ENCODE results near the gene KLK1.

The KLK1 gene

GRCh38 chr19:50835785-50836542 lies 12.4 kb upstream of the KLK1 start:
- peak; percentile 21 for DNase-seq (ENCODE audit: low spot score)

GRCh38 chr19:50835103-50835784 lies 11.7 kb upstream of the KLK1 start:
- DNase-seq (ENCODE audit: low spot score) = no peak

- DNase-seq (ENCODE audit: low spot score) = no peak
Observed at GRCh38 chr19:50833802-50834167, 10.2 kb upstream of the KLK1 start.

- DNase-seq (ENCODE audit: low spot score) = no peak
Observed at GRCh38 chr19:50833117-50833801, 9.7 kb upstream of the KLK1 start, which contains the start of gene KLK15. Gene KLK15 (minus strand): TSS chr19:50833574. CDS start chr19:50831492, 2,082 bp downstream.

GRCh38 chr19:50832666-50833065 lies 9.1 kb upstream of the KLK1 start:
- no peak for DNase-seq (ENCODE audit: low spot score)

GRCh38 chr19:50831026-50831396 lies 7.4 kb upstream of the KLK1 start:
- no peak for DNase-seq (ENCODE audit: low spot score)

GRCh38 chr19:50830266-50831025 lies 6.9 kb upstream of the KLK1 start:
- no peak for DNase-seq (ENCODE audit: low spot score)

- DNase-seq (ENCODE audit: low spot score) = no peak
Observed at GRCh38 chr19:50829801-50830200, 6.2 kb upstream of the KLK1 start.

GRCh38 chr19:50827476-50827875 lies 3.9 kb upstream of the KLK1 start:
- DNase-seq (ENCODE audit: low spot score) = no peak

GRCh38 chr19:50826492-50827240 lies 3.1 kb upstream of the KLK1 start:
- DNase-seq (ENCODE audit: low spot score) = no peak

- no peak for DNase-seq (ENCODE audit: low spot score)
Observed at GRCh38 chr19:50822661-50823208, 852 bp downstream of the KLK1 start.

- no peak for DNase-seq (ENCODE audit: low spot score)
Observed at GRCh38 chr19:50821622-50822021, 2.0 kb downstream of the KLK1 start.

GRCh38 chr19:50821248-50821612 lies 2.4 kb downstream of the KLK1 start:
- no peak for DNase-seq (ENCODE audit: low spot score)

GRCh38 chr19:50820549-50821247 lies 2.9 kb downstream of the KLK1 start:
- no peak for DNase-seq (ENCODE audit: low spot score)

GRCh38 chr19:50820086-50820485 lies 3.5 kb downstream of the KLK1 start:
- DNase-seq (ENCODE audit: low spot score) = no peak

- no peak for DNase-seq (ENCODE audit: low spot score)
Observed at GRCh38 chr19:50819636-50820035, 4.0 kb downstream of the KLK1 start.

GRCh38 chr19:50818859-50819472 lies 4.6 kb downstream of the KLK1 start:
- no peak for DNase-seq (ENCODE audit: low spot score)

- no peak for DNase-seq (ENCODE audit: low spot score)
Observed at GRCh38 chr19:50817941-50818858, 5.4 kb downstream of the KLK1 start.

- no peak for DNase-seq (ENCODE audit: low spot score)
Observed at GRCh38 chr19:50815439-50815838, 8.1 kb downstream of the KLK1 start.

All from putamen (tissue), 1 donor.